Left ventricle myocardium superior (tissue), 1 donor: ENCODE data around the gene CACNA1B. TPM values are rescaled to one million over a fixed set of nuclear protein-coding genes. Genes with fewer than 3 reads are reported as not detected.

Source experiments
- ATAC-seq: fragments of 200-7000 bp; cut with Tn5 transposase; one replicate; pipeline ENCODE4 v1.9.1; 2020; ENCODE audit warnings: mild to moderate bottlenecking, moderate library complexity
- DNase-seq: peaks from one replicate; pipeline ENCODE4 v3.0.0-alpha.2; 2020
- intact Hi-C: fragments of 100-400 bp; cut with micrococcal nuclease; formaldehyde crosslinking; loops from one replicate; pipeline ENCODE4 v1.11.0; 2022
- total RNA-seq: library from RNA; stranded (reverse); fragmentation: NEBNext Ultra II Directional; extraction: Animal tissue kit (Norgen Biotek cat#: 25700); gene quantifications from one replicate; pipeline ENCODE4 v1.2.1, GENCODE V29; 2021
- donor health status: DM: no; HTN: yes; CAD: no; lungs with severe emphysema.

CACNA1B gene
- total RNA-seq, 1 donor from 2014 or later, result 0.20 TPM

DNA sequence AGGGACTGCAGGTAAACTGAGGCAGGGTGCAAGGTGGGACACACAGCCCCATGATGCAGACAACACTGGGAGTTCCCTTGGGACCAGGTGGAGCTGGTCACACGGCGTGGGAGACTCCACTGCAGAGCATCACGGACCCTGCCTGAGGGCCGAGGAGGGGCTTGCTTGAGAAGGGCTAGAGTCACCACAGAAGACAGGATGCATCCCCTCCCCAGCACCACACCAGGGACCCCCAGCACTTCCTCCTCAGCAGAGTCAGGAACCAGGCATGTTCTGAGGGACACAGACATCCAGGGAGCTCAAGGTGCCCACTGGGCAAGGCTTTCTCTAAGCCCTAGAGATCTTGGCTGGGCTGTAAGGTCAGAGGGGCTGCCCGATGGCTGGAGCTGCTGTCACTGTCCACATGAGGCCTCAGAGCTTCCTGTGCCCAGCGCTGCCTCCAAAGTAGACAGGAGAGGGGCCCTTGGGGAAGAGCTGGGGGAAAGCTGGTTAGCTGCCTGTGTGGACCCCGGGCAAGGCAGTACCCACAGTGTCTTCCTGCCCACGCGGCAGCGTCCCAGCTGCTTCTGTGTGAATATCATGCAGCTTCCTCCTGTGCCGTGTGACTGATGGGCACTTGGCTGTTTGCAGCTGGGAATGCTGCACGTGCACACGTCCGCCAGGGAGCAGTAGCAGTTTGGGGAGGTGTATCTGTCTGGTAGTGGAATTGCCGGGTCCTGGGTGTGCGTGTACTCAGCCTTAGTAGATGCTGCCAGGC lies 176.6 kb downstream of the CACNA1B start:
- intact Hi-C loops, result no loop called here
- ATAC-seq, result no peak
- DNase-seq, result no peak

DNA sequence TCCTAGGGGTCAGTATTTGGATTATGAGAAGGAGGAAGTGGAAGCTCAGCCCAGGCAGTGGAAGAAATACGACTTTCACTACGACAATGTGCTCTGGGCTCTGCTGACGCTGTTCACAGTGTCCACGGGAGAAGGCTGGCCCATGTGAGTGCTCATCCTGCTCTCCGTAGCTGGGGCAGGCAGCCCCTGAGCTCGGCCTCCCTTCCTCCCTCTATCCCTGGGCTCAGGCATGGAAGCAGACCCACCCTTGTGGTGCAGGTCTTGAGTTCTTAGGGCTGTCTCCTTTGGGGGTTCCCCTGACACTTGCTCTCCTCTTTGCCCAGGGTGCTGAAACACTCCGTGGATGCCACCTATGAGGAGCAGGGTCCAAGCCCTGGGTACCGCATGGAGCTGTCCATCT lies 180.1 kb downstream of the CACNA1B start:
- ATAC-seq, result no peak
- intact Hi-C loops, result no loop called here
- DNase-seq, result no peak

- no peak for ATAC-seq
- DNase-seq, result no peak
- intact Hi-C loops, result no loop called here
These were observed 180.6 kb downstream of the CACNA1B start for GRCh38 chr9:138058181-138058580.

DNA sequence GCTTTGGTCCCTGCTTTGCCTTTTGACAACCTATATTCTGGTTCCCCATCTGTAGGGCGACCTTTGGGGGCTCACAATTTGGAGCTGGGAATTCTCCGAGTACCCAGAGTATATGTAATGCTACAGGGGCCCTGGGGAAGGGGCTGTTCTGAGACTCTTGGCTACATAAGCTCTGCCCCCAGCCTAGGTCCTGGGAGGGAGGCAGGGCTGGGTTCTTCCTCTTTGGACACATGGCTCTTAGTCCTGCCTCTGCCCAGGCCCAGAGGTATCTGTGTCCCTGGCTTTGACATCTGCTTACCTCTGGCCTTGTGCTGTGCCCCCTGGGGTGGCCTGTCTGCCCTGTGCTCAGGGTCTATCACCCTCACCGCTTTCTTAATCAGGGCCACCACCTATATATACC lies 181.6 kb downstream of the CACNA1B start:
- DNase-seq (no peak), ATAC-seq (no peak)
- intact Hi-C loops, result no loop called here

- ATAC-seq, result no peak
- DNase-seq, result no peak
- intact Hi-C loops, result no loop called here
These were observed 182.8 kb downstream of the CACNA1B start for GRCh38 chr9:138060365-138060764.

DNA sequence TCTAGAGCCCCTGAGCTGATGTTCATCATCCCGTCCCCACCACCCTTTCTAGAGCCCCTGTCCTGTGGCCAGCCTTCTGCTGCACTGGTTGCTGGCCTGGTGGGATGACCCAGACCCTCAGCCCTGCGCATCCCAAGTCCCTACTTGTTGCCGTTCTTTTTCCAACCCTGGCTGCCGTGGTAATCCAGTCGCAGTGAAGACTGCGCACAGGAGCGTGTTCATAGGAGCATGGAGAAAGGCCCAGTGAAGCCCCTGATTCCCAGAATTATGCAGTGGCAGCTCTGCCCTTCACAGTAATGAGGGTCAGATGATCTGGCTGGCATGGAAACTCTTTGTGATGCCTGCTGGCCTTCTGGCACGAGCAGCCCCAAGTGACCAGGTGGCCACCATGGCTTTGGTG lies 183.3 kb downstream of the CACNA1B start:
- peak; percentile 15 for DNase-seq
- no peak for ATAC-seq

DNA sequence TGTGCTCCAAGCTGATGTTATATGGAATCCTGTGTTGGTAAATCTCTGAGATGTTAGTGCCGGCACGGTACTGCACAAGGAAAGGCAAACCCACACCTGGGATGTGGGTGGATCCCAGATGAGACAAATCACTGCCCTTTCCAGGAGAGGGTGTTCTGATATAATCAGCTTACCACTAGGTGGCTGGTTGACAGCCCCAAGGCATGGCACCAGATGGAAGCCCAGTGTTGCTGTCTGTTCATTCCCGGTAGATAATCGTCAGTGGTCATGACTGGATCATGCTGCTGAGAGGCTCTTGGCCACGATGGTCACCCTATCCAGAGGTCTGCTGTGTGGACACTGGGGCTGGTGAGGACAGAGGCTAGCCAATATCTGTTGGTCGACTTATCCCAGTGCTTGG lies 184.0 kb downstream of the CACNA1B start:
- ATAC-seq (no peak), DNase-seq (no peak)
- intact Hi-C loops, result no loop called here

More for the DNA sequence above, 183.3 kb downstream of the CACNA1B start:
- intact Hi-C loops, result no loop called here

DNA sequence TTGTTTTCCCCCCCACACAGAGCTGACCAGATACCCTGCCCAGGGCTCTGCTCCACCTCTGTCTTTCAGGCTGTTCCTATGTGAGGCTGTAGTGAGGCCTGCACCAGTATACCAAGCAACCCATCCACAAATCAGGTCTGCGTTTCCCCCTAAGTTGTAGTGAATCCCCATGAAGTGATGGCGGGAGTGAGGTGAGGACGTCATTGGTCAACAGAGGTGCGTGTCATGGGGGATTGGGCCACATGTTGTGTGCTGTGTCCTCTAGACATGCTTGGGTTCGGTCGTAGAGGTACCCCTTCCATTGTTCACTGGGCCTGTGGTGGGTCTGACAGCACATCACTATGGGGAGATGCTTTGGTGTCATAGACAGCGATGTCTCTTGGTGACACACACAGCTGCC lies 184.6 kb downstream of the CACNA1B start:
- DNase-seq (no peak), ATAC-seq (no peak)
- intact Hi-C loops, result no loop called here

- DNase-seq (no peak), ATAC-seq (no peak)
- intact Hi-C loops, result no loop called here
These were observed 185.5 kb downstream of the CACNA1B start for GRCh38 chr9:138063033-138063432.

DNA sequence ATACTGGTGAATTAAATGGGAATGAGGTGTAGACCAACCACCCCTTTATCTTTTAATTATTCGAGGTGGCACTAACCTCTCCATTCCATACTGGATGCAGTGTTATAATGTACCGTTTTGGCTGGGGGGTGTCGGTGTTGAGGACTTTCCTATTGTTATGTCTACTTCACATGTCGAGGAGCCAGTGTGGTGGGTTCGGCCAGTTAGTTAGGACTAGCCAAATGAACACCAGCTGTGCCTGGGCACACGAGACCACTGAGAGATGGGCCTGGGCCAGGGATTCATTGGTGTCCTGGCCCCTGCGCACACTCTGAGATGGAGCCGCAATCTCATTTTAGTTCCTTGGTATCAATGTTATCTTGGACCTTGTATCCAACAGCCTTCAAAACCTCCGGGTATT lies 186.2 kb downstream of the CACNA1B start:
- DNase-seq (no peak), ATAC-seq (no peak)
- intact Hi-C loops, result no loop called here

GRCh38 chr9:138064547-138064946 lies 187.0 kb downstream of the CACNA1B start:
- no peak for DNase-seq
- intact Hi-C loops, result no loop called here
- no peak for ATAC-seq

DNA sequence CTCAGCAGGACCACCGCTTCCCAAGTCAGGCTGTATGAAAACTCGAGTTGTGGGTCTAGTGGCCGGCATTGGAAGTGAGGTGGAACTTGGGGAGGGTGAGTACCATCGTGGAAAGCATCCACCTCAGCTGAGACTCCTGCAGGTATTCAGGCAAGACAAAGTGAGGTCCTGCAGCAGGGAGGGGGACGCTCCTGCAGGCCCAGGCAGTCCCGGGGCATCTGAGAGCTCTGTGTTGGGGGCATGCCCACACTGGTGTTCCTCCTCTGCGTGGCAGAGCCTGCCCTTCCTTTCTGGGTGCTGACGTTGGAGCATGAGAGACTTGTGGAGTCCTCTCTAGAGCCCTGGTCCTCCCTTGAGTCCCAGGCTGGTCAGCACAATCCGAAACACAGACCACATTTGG lies 187.7 kb downstream of the CACNA1B start:
- intact Hi-C loops, result no loop called here
- DNase-seq (no peak), ATAC-seq (no peak)

DNA sequence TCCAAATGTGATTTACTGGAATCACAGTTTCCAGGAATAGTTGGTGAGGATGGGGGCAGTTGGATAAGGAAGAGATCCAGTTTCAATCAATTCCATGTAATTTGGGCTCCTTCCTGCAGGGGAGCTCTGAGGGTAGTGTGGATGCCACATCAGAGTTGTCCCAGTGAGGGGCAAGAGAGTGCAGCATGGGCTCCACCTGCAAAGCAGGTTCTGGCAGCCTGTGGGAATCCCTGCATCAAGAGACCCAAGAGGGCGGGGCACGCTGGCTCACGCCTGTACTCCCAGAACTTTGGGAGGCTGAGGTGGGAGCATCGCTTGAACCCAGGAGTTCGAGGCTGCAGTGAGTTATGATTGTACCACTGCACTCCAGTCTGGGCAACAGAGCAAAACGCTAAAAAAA lies 188.5 kb downstream of the CACNA1B start:
- ATAC-seq, result no peak
- intact Hi-C loops, result no loop called here
- no peak for DNase-seq

DNA sequence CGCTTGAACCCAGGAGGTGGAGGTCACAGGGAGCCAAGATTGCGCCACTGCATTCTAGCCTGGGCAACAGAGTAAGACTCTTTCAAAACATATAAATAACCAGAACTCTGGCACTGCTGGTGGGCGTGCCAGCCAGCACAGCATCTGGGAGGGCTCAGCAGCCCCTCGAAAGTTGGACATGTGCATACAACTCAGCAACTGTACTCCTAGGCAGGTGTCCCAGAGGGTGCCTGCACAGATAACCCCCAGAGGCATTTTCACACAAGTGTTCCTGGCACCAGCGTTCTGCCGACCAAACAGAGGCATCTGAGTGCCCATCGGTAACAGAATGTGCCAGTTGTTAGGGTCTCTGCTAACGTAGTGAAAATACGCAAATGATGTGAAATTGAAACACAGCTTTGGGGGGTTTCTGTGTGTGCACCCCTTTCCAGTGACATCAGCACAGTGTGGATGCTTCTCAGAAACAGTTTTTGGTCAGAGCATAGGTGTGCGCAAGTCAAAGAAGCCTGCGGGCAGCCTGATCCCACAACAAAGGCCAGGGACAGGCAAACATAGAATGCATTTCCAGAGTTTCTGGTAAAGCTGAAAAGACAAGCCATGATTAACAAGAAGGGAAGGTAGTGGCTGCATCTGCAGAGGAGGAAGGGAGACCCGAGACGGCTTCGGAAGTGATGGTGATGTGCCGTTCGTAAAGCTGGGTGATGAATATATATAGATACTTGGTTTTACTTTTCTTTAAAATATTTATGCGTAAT lies 190.2 kb downstream of the CACNA1B start:
- ATAC-seq, result no peak
- no peak for DNase-seq

GRCh38 chr9:138068601-138069035 lies 191.0 kb downstream of the CACNA1B start:
- DNase-seq, result no peak
- intact Hi-C loops, result no loop called here

More for the DNA sequence above, 190.2 kb downstream of the CACNA1B start:
- intact Hi-C loops, result no loop called here

DNA sequence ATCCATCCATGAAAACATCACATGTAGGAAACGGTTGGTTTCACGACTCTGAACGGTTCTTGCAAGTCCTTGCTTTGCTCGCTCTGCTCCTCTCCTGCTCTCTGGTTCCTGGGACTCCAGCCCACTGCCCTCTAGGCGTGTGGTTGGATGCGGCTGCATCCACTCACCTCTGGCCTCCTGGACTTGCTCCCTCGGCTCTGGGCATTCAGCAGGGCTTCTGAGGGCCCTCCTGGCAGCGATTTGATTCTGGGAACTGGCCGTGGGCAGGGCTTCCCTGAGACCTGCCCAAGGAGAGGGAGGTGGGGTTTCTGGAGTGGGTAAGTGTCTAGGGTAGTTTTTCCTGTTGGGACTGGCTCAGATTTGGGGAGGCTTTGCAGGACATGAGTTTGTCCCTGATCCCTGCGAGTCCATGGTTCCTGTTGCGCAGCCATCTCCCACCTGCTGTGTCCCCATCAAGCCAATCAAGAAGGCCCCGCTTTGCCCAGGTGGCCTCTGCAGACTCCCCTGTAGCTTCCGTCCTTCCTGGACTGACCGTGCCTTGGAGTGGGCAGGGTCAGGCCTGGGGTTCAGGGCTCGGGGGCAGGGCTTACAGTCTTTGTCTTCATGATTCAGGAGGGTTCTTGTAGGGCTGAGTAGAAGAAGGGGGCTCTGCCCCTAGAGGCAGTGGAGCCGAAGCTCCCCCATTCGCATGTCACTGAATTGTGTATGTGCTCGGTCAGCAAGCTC lies 192.3 kb downstream of the CACNA1B start:
- ATAC-seq (no peak), DNase-seq (no peak)
- intact Hi-C loops, result no loop called here

More at GRCh38 chr9:138068601-138069035, 191.0 kb downstream of the CACNA1B start:
- ATAC-seq, result no peak

- no peak for ATAC-seq
- DNase-seq, result no peak
- intact Hi-C loops, result no loop called here
These were observed 193.2 kb downstream of the CACNA1B start for GRCh38 chr9:138070815-138071214.

DNA sequence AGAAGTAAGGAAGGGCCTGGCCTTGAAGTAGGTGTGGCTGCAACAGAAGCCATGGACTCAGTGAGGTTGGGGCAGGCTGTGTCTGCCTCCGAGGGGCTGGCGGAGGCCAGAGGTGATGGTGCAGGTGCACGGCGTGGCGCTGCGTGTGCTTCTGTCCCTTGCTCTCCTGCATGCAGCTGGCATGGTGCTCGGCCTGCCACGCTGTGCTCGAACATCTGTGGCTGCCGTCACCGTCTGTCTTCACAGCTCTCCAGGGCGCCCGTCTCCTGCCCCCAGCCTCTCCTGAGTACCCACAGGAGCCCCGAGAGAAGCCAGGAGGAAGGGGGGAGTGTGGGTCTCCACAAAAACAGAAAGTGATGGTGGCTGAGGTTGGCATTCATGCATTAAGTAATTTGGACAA lies 193.7 kb downstream of the CACNA1B start:
- no peak for ATAC-seq
- intact Hi-C loops, result no loop called here
- no peak for DNase-seq

GRCh38 chr9:138071731-138072130 lies 194.1 kb downstream of the CACNA1B start:
- ATAC-seq (no peak), DNase-seq (no peak)
- intact Hi-C loops, result no loop called here
